K562 (cell line): ENCODE results near the gene ANK3. TPM values are rescaled to one million over a fixed set of nuclear protein-coding genes. Genes with fewer than 3 reads are reported as not detected.
A peak's percentile ranks its signal among the peaks of the same experiment; 100 is the strongest.

Experiments used
- ARID3A ChIP-seq: IDR thresholded peaks from 2 replicates; pipeline ENCODE4 v1.6.1; 2012; ENCODE audit warnings: low read depth, low read length, improper control_type of control experiment, borderline replicate concordance
- ASH1L ChIP-seq: fragments of 450-650 bp; IDR thresholded peaks from 2 replicates; pipeline ENCODE4 v1.6.1; 2018; ENCODE audit warnings: borderline replicate concordance, mild to moderate bottlenecking, low read depth; ENCODE audit not compliant: partially characterized antibody
- CREB3L1 ChIP-seq: fragments of 450-650 bp; IDR thresholded peaks from 2 replicates; pipeline ENCODE4 v1.6.1; 2014; ENCODE audit warnings: low read depth, mild to moderate bottlenecking, moderate library complexity, borderline replicate concordance
- EP300 ChIP-seq: IDR thresholded peaks from 2 replicates; pipeline ENCODE4 v1.6.1; 2012; ENCODE audit warnings: low read length, improper control_type of control experiment
- ESRRB ChIP-seq: fragments of 250-450 bp; sonication (Bioruptor Pico); IDR thresholded peaks from 2 replicates; pipeline ENCODE4 v1.5.0; 2020; ENCODE audit warnings: mild to moderate bottlenecking, moderate library complexity, borderline replicate concordance
- LEF1 ChIP-seq: fragments of 450-650 bp; IDR thresholded peaks from 2 replicates; pipeline ENCODE4 v1.6.1; 2016; ENCODE audit warnings: mild to moderate bottlenecking
- NCOA4 ChIP-seq: fragments of 450-650 bp; IDR thresholded peaks from 2 replicates; pipeline ENCODE4 v1.6.1; 2018; ENCODE audit warnings: mild to moderate bottlenecking; ENCODE audit not compliant: partially characterized antibody
- NFE2 ChIP-seq: IDR thresholded peaks from 2 replicates; pipeline ENCODE4 v1.6.1; 2014; ENCODE audit warnings: antibody characterized with exemption, low read depth
- POLR2H ChIP-seq: IDR thresholded peaks from 2 replicates; pipeline ENCODE4 v1.6.1; 2016; ENCODE audit warnings: missing genetic modification characterization, low read depth, mild to moderate bottlenecking, control low read depth, missing compliant biosample characterization, moderate library complexity
- PPARD ChIP-seq: fragments of 250-450 bp; sonication (Bioruptor Pico); IDR thresholded peaks from 2 replicates; pipeline ENCODE4 v1.8.0; 2022; ENCODE audit warnings: inconsistent platforms, mild to moderate bottlenecking, moderate library complexity
- TCF3 ChIP-seq: sonication (generic); formaldehyde crosslinking; IDR thresholded peaks from 2 replicates; pipeline ENCODE4 v1.4.0; 2020; ENCODE audit warnings: mild to moderate bottlenecking, missing genetic modification reagents
- TCF7L2 ChIP-seq: fragments of 150-350 bp; IDR thresholded peaks from 2 replicates; pipeline ENCODE4 v1.6.1; 2016; ENCODE audit warnings: low read depth, mild to moderate bottlenecking, low read length, moderate library complexity
- THAP7 ChIP-seq: fragments of 250-450 bp; sonication (Bioruptor Pico); IDR thresholded peaks from 2 replicates; pipeline ENCODE4 v1.5.0; 2021
- TSC22D4 ChIP-seq: fragments of 450-650 bp; IDR thresholded peaks from 2 replicates; pipeline ENCODE4 v1.6.1; 2016; ENCODE audit warnings: missing genetic modification characterization, missing biosample characterization, control low read depth
- ZMIZ1 ChIP-seq, 2 experiments: fragments of 150-350 bp in 1 of 2; IDR thresholded peaks; 2 replicates each; pipeline ENCODE4 v1.6.1; 2012 to 2016; ENCODE audit warnings: low read depth in 2 of 2, low read length in 2 of 2, mild to moderate bottlenecking in 1 of 2, moderate library complexity in 1 of 2
- ZNF280A ChIP-seq: fragments of 450-650 bp; IDR thresholded peaks from 2 replicates; pipeline ENCODE4 v1.6.1; 2018; ENCODE audit warnings: mild to moderate bottlenecking, low read depth; ENCODE audit not compliant: partially characterized antibody
- ZNF316 ChIP-seq: fragments of 450-650 bp; IDR thresholded peaks from 2 replicates; pipeline ENCODE4 v1.6.1; 2016
- ZNF354B ChIP-seq: fragments of 250-450 bp; sonication (Bioruptor Pico); IDR thresholded peaks from 2 replicates; pipeline ENCODE4 v1.4.0; 2020
- ZNF589 ChIP-seq: fragments of 200-800 bp; sonication (Bioruptor generic); IDR thresholded peaks from 2 replicates; pipeline ENCODE4 v1.6.1; 2016; ENCODE audit warnings: low read depth, missing genetic modification characterization, missing compliant biosample characterization
- polyA plus RNA-seq, 8 experiments: library from polyadenylated mRNA; depleted of rRNA in 4 of 8; stranded (reverse) in 5 of 8; unstranded in 3 of 8; fragments of >200 nt; fragmentation: Nextera tagmentation in 2 of 8; fragmentation: Illumina TruSeq in 1 of 8; extraction: Ambion mirVana in 2 of 8; extraction: Trizol in 1 of 8; gene quantifications; 2 replicates each; pipeline versions ENCODE4 v1.2.1 to v1.2.3, GENCODE V29; 2011 to 2014; ENCODE audit warnings: inconsistent platforms in 1 of 8, missing spikeins in 1 of 8
- total RNA-seq, 7 experiments: library from RNA; depleted of rRNA in 6 of 7; stranded (reverse); fragments of >200 nt in 6 of 7; fragmentation: Illumina TruSeq in 2 of 7; extraction: Trizol in 2 of 7; gene quantifications; 2 replicates each; pipeline versions ENCODE4 v1.2.1 to v1.2.3, GENCODE V29; 2011 to 2021; ENCODE audit warnings: low replicate concordance in 1 of 7

Gene ANK3
- total and polyA plus RNA-seq, 9 of the 15 experiments (the other 6 are each of a cell fraction or from before 2014, with no cell fraction given), result 10.0 to 32.3 (median 17.9) TPM

GRCh38 chr10:60099998-60100747 is 289.5 kb downstream of the ANK3 start (continued):
- no peak for TF ChIP-seq ZNF354B (CRISPR knock-in tag)
- TF ChIP-seq ZNF280A, result no peak
- peak; percentile 83 for TF ChIP-seq ZNF316
- TF ChIP-seq LEF1, result no peak
- 0 out of 2 replicates have a peak, but pooled peaks have one; percentile 37 for TF ChIP-seq POLR2H (tag)
- TF ChIP-seq NFE2, result peak; percentile 90
- no peak for TF ChIP-seq TCF3 (CRISPR knock-in tag)
- TF ChIP-seq ARID3A, result peak; percentile 58; the same call in 1 of the 2 replicates
- peak; percentile 50; the same call in 1 of the 2 replicates for TF ChIP-seq EP300
- no peak for TF ChIP-seq CREB3L1
- TF ChIP-seq TSC22D4 (tag), result no peak
- TF ChIP-seq PPARD (CRISPR knock-in tag), result no peak
- TF ChIP-seq ESRRB, result no peak
- TF ChIP-seq THAP7 (CRISPR knock-in tag), result no peak
- TF ChIP-seq ZMIZ1 (IDR thresholded peaks at IDR 0.05; ENCODE audit: low read depth in 2 of 2, low read length in 2 of 2), result no peak
- TF ChIP-seq NCOA4, result no peak
- TF ChIP-seq ASH1L, result no peak
- no peak for TF ChIP-seq TCF7L2
- TF ChIP-seq ZNF589 (CRISPR knock-in tag), result no peak
